Esophagus muscularis mucosa (tissue), 3 donors: ENCODE results near the gene SH3RF3.

Source experiments
- CTCF ChIP-seq, 3 experiments: fragments of 200-600 bp in 2 of 3; fragments of 450-650 bp in 1 of 3; sonication (generic) in 2 of 3; IDR thresholded peaks; one replicate each; pipeline ENCODE4 v1.5.1; 2017 to 2019; ENCODE audit warnings: antibody characterized with exemption in 3 of 3, mild to moderate bottlenecking in 2 of 3, moderate library complexity in 1 of 3
- EP300 ChIP-seq: sonication (generic); formaldehyde crosslinking; IDR thresholded peaks from one replicate; pipeline ENCODE4 v1.6.1; 2017; ENCODE audit warnings: antibody characterized with exemption

DNA sequence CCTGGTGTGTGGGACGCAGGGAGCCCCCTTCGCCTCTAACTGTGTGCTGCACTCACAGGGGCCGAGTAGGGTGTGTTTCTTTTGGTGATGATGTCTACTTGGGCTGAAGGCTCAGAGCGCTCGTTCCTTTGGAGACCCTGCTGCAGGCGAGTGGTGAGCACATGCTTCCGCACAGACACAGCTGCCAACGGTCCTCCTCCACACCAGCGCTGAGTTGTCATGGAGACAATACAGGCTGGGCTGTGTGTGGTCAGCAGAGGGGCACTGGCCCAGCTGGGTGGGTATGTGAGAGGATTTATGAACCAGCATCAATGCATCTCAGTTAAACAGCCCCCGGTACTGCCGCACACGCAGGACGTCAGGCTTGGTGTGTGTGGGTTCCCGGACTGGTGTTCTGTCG, 143.5 kb downstream of the SH3RF3 start:
- TF ChIP-seq CTCF (IDR thresholded peaks at IDR 0.05) (no peak), EP300 (no peak)
